Measurements from ENCODE around the gene KIDINS220.
A peak's percentile ranks its signal among the peaks of the same experiment; 100 is the strongest.

Gene KIDINS220

DNA sequence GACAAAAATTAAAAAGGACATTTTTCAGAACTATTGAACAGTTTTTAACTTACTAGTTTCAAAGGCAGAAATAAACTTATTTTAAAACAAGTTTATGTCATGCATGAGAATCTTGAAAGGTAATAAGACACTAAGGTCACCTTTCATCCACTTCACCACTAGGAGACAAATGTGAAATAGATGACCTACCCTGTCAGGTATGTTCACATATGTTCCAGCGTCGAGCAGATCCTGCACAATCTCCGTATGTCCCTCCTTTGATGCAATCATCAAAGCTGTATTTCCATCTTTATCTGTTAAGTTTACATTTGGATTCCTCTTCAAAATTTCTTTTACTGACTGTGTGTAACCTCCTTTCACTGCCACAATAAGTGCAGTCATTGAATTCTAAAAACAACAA lies 34.7 kb downstream of the KIDINS220 start:
- DNase-seq: no peak

- DNase-seq: no peak
Measured at GRCh38 chr2:8800821-8801220, 36.6 kb downstream of the KIDINS220 start.

- no peak for DNase-seq
Measured at GRCh38 chr2:8800218-8800617, 37.2 kb downstream of the KIDINS220 start.

DNA sequence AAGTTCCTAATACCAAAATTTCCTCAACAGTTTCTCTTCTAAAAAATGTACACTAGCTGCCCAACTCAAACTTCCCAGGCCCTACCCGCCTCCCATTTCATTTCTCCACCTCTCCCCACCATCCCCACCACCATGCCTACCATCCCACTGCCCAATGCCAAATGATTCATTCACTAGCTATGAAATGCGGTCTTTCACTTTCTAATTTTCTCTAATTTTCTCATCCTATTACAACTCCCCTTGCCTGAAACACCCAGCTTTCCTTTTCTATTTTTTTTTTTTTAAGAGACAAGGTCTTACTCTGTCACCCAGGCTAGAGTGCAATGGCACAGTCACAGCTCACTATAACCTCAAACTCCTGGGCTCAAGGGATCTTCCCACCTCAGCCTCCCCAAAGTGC lies 38.4 kb downstream of the KIDINS220 start:
- no peak for DNase-seq

GRCh38 chr2:8798393-8798792 lies 39.0 kb downstream of the KIDINS220 start:
- no peak for DNase-seq

DNA sequence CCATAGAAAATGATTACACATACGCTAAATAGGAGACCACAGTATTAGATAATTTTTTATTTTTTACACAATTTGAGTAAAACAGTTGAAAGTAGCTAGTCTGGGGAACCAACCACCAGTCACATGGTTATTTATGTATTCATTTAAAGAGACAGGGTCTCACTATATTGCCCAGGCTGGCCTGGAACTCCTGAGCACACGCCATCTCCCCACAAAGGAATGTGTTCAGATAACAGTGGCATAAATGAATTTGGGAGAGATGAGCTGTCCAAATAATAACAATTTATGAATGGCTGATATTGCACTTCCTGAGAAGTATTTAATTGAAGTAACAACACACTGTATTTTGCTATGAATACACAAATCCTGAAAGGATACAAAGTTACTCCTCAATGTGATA lies 39.7 kb downstream of the KIDINS220 start:
- DNase-seq: no peak

DNA sequence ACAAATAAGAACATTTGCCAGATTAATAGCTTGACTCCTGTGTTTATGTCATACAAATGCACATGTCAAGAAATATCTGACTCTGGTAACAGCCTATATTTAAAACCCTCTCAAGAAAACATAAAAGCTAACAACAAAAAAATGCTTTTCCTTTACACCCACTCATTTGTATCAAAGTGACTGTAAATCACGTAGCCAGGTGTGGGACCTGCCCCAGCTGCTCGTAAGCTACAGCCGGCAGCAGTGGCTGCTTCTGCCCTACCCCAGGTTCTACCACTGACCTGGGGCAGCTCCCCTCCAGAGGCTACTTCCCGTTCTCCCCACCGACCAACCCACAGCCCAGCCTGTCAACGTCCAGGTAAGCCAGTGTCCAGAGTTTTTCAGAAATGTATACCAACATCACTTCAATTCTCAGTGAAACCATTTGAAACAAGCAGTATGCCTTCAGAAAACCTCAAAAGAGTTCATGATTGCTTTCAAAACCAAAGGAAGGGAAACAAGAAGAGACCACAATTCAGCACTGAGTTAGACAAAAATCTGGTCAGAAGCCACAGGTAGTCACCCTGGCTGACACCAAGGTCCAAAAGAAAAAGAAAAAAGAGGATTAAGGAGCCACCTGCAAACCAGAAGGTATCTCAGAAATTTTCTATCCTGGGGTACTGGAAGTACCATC lies 40.4 kb downstream of the KIDINS220 start:
- no peak for DNase-seq

GRCh38 chr2:8796315-8796848 lies 41.0 kb downstream of the KIDINS220 start:
- no peak for DNase-seq

DNA sequence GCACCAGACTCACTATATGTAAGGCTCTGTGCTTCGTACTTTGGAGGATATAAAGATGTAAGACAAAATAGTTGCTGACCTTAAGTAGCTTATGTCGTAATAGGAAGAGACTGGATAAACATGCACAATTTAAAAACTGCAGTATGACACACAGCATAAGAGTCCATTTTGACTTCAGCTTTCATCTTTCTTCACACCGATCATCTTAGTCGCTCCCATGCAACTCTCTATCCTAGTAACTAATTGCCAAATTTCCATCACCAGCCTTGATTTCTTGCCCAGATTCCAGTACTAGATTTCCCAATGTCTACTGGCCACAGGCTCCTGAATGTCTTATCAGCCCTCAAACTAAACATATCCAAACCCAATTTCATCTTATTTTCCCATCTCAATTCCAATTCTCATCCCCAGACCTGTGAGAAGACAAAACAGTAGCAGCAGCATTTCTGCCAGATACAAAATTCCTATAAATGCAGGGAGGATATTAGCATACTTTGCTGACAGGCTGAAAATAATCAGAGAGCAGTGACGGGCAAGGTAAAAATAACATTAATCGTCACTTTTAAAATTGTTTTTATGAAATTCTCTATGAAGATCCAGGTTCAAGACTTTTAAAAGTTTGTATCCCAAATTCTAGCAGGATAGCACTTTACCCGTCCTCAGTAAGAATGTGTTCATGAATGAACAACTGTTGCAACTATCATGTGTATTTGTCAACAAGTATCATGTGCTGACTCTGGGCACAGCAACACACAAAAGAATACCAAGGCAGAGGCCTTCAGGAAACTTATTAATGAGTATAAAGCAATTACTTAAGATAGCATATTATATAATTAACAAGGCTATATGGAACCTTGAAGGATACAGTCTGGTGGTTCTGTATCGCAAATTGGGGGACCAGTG lies 42.2 kb downstream of the KIDINS220 start:
- no peak for DNase-seq

- no peak for DNase-seq
Measured at GRCh38 chr2:8790739-8791162, 46.7 kb downstream of the KIDINS220 start.

DNA sequence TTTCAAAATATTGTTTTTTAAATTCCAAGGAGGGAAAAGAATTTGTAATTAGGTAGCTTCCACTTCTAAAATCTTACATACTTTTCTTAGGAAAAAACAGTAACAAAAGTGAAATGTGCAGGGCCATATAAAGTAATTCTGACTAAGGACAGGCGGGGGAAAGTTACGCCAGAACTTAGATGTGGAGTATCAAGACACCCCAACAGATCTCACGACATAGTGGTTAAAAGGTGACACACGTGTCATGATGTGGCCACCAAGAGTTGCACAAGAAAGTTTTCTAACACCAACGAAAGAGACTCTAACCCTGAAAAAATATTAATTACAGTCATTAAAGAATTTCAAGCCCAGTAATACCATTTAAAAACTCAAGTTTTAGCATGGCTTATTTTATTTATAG lies 51.0 kb downstream of the KIDINS220 start:
- no peak for DNase-seq

DNA sequence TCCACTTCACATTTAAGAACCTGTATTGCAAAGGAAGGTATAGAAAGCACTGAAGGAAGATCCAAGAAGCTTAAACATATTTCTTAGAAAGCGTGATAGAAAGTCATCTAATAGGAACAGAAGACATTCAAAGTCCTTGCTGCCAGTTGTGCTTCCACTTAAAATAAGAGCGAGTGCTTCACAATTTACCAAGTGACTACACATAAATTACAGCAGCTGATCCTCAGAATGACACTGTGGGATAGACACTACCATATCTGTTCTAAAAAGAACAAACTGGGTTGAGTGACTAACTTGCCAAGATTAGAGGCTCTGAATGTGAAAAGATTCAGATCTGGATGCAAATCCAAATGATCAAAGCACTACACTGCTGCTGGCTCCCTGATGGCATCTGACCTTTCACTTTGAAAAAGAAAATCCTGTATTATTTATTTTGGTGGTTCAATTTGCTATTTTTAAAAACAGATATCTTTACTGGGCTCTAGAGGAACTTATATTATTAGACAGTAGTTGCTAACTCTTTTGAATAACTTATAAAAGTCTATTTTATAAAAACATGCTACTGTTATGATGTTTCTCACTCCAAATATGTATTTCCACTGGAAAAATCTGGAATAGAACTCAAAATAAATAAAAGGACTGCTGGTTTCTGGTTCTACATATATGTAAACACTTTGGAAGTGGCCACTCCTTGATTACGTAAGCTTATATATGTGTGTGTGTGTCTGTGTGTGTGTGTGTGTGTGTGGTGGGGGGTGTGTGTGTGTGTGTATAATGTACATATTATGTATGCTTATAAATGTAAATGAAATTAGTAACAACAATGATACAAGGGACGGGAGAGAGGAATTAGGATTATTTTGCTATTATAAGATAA lies 57.4 kb downstream of the KIDINS220 start:
- DNase-seq: no peak

DNA sequence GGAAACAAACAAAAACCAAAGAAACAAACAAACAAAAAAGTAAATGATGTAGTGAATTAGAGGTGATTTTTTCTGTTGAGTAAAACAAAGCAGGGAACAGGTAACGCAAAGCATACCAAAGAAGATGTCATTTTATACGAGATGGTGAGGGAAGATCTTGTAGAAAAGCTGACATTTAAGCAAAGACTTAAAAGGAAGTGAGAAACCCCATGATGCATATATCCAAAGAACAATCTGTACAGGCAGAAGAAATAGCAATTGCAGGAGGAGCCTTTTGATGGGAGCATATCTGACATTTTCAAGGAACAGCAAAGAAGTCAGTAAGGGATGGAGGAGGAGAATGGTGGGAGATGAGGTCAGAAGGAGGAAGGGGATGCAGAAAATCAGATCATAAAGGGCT lies 63.0 kb downstream of the KIDINS220 start:
- DNase-seq: no peak

GRCh38 chr2:8767324-8767723 lies 70.1 kb downstream of the KIDINS220 start:
- no peak for DNase-seq

GRCh38 chr2:8761529-8762164 lies 75.8 kb downstream of the KIDINS220 start:
- peak; percentile 8 for DNase-seq

DNA sequence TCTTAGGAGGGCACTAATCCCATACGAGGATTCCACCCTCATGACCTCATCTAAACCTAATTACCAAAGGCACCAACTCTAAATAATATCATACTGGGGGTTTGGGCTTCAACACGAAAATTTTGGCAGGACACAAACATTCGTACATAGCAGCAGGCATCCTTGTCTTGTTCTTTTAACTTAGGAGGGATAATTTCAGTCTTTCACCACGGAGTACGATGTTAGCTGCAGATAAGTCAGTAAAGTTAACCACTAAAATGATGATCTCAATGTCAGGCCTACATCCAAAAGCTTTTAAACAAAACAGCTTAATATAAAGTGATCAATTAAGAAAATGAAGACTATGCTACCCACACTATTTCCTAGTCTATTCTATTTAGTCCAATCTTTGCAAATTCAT lies 80.7 kb downstream of the KIDINS220 start:
- no peak for DNase-seq

DNA sequence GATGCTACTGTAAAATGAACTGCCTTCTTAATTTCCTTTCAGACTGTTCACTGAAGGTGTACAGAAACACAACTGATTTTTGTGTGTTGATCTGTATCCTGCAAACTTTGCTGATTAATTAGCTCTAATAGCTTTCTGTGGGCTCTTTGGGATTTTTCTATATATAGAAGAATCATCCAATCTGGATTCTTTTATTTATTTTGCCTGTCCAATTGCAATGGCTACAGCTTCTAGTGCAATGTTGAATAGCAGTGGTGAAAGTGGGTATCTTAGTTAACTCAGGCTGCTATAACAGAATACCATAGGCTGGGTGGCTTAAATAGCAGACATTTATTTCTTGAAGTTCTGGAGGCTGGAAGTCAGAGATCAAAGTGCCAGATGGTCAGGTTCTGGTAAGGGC lies 81.2 kb downstream of the KIDINS220 start:
- DNase-seq: no peak

GRCh38 chr2:8754106-8754776 lies 83.2 kb downstream of the KIDINS220 start:
- DNase-seq: no peak

DNA sequence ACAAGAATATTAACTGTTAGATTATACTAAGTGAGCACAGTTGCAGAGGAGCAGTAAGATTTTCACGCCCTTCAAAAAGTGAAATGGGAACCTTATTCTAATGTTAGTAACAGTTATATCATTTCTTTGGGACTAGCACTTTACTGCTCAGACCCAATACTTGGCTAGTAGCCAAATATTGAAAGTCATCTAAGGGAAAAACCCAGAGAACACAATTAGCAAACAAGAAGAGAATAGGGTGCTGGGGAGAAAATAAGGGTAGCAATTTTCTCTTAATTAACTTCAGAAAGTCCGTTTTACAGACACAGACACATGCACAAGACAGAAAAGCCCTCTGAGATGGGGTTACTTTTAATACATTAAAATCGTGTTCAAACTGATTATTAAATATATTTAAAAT lies 83.8 kb downstream of the KIDINS220 start:
- no peak for DNase-seq

GRCh38 chr2:8752385-8752784 lies 85.0 kb downstream of the KIDINS220 start:
- no peak for DNase-seq

- DNase-seq: no peak
Measured at GRCh38 chr2:8750221-8750620, 87.2 kb downstream of the KIDINS220 start.

GRCh38 chr2:8743261-8743660 lies 94.2 kb downstream of the KIDINS220 start:
- no peak for DNase-seq

Data from CD4-positive, alpha-beta T cell treated with Interleukin-4 for 4 hours (primary cell).